NCI-H2029 (cell line): ENCODE data around the gene SLC28A1.

Experiments used
- DNase-seq: peaks from one replicate; lab custom pipeline; 2025; lab: John Stamatoyannopoulos, UW

Gene SLC28A1

DNA sequence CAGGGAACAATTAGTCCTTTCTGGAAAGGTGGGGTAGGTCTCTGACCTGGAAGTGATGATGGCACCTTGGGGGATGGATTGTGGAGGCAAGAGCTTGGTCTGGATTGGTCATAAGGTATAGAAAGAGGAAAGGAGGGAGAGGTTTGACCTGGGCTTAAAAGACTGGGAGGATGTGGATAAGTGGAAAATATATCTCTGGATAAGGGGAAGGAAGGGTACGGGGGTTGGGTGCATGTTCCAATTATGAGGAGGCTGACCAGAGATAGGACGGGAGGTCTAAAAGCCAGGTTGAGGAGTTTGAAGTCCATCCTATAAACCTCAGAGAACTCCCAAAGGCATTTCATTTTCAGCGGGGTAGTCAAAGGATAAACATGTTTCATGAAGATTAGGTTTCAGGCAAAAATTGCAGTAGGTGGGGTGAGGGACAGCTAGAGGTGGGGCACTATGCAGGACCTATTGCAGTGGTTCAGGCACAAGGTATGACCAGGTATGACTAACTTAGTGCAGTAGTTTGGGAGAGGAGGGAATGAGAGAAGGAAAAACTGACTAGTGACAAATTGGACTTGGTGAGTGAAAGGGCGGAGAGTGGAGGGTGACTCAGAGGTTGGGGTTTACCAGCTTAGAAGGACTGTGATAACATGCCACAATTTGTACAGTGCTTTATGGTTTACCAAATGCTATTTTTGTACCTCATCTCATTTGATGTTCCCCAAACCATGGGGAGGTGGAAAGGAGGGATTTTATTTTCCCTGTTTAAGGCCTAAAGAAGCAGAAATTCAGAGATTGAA lies 107.9 kb downstream of the SLC28A1 start:
- DNase-seq, result no peak
